Thoracic aorta (tissue), 2 donors: ENCODE results near the gene GJA3. TPM values are rescaled to one million over a fixed set of nuclear protein-coding genes. Genes with fewer than 3 reads are reported as not detected.

Source experiments
- ATAC-seq: fragments of 150-250 bp; one replicate; pipeline ENCODE4 v1.8.0; 2017; ENCODE audit warnings: low read depth; ENCODE audit not compliant: insufficient number of reproducible peaks, low FRiP score
- DNase-seq: peaks from one replicate; pipeline ENCODE4 v3.0.0-alpha.2; 2020; ENCODE audit warnings: low spot score
- H3K27ac ChIP-seq, 2 donors: fragments of 200-600 bp; sonication (generic); 1 replicate in 1 of 2; 2 replicates in 1 of 2; pipeline ENCODE4 v1.5.1; 2016; ENCODE audit warnings: mild to moderate bottlenecking in 2 of 2, moderate library complexity in 2 of 2
- H3K27me3 ChIP-seq: fragments of 200-600 bp; sonication (generic); replicated peaks from 2 replicates; pipeline ENCODE4 v1.6.0; 2016; ENCODE audit warnings: mild to moderate bottlenecking; ENCODE audit not compliant: insufficient read depth
- H3K36me3 ChIP-seq: fragments of 200-600 bp; sonication (generic); one replicate; pipeline ENCODE4 v1.5.1; 2016
- H3K4me1 ChIP-seq, 2 donors: fragments of 200-600 bp; sonication (generic); 1 replicate in 1 of 2; 2 replicates in 1 of 2; pipeline versions ENCODE4 v1.5.1 to v1.6.0; 2016; ENCODE audit warnings: low read depth in 2 of 2, mild to moderate bottlenecking in 1 of 2; ENCODE audit not compliant: control insufficient read depth in 1 of 2
- H3K4me3 ChIP-seq: fragments of 200-600 bp; sonication (generic); 2 replicates; pipeline ENCODE4 v1.5.1; 2016; ENCODE audit warnings: mild to moderate bottlenecking
- H3K9me3 ChIP-seq: fragments of 200-600 bp; sonication (generic); 2 replicates; pipeline ENCODE4 v1.5.1; 2016
- total RNA-seq, 2 donors: library from RNA; depleted of rRNA; stranded (reverse); fragments of >200 nt; gene quantifications; one replicate each; pipeline versions ENCODE4 v1.1.0 to v1.2.3, GENCODE V29; 2016
- TF ChIP-seq, protein P1 (sequence below): fragments of 200-600 bp; sonication (generic); IDR thresholded peaks from one replicate; pipeline ENCODE4 v1.5.1; 2019; ENCODE audit warnings: antibody characterized with exemption

Gene GJA3
- total RNA-seq, 2 donors from 2014 or later: under 0.01 TPM; not detected in 1

GRCh38 chr13:20090349-20090748, 70.5 kb downstream of the GJA3 start:
- Histone ChIP-seq H3K9me3 (no peaks in the 10 kb centered on the region), H3K4me3 (no peak overlapping the region)
- ATAC-seq: no peak

More at GRCh38 chr13:20090349-20090748, 70.5 kb downstream of the GJA3 start:
- TF ChIP-seq, protein P1, sequence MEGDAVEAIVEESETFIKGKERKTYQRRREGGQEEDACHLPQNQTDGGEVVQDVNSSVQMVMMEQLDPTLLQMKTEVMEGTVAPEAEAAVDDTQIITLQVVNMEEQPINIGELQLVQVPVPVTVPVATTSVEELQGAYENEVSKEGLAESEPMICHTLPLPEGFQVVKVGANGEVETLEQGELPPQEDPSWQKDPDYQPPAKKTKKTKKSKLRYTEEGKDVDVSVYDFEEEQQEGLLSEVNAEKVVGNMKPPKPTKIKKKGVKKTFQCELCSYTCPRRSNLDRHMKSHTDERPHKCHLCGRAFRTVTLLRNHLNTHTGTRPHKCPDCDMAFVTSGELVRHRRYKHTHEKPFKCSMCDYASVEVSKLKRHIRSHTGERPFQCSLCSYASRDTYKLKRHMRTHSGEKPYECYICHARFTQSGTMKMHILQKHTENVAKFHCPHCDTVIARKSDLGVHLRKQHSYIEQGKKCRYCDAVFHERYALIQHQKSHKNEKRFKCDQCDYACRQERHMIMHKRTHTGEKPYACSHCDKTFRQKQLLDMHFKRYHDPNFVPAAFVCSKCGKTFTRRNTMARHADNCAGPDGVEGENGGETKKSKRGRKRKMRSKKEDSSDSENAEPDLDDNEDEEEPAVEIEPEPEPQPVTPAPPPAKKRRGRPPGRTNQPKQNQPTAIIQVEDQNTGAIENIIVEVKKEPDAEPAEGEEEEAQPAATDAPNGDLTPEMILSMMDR: no peak
- no peak for DNase-seq
- peaks cover 8% of the 10 kb centered on the region for H3K36me3 ChIP-seq
- H3K4me1 ChIP-seq: no peaks in the 10 kb centered on the region
- no peaks in the 10 kb centered on the region for H3K27me3 ChIP-seq
- no peak overlapping the region for H3K27ac ChIP-seq

Other genes with a start within 250 kb of the GJA3 start
- 100 to 1,000 TPM in 1 of 2 donors, 10 to 100 TPM in 1; 94.2 to 102 TPM for gene ZMYM2, start 202.3 kb downstream of the GJA3 start, total RNA-seq
- gene GJB2, start 31.9 kb upstream of the GJA3 start, total RNA-seq: 1 to 10 TPM in 1 of 2 donors, under 1 TPM in 1; 0.27 to 1.1 TPM
- gene GJB6, start 71.3 kb upstream of the GJA3 start, total RNA-seq: not detected